Esophagus muscularis mucosa (tissue), 4 donors: ENCODE results near the gene MID1. TPM values are rescaled to one million over a fixed set of nuclear protein-coding genes. Genes with fewer than 3 reads are reported as not detected.

ENCODE experiments used
- DNase-seq: peaks from one replicate; pipeline ENCODE4 v3.0.0-alpha.2; 2017; ENCODE audit errors: extremely low spot score
- H3K27ac ChIP-seq, 4 donors: fragments of 200-600 bp; sonication (generic); replicated peaks in 1 of 4; 1 replicate in 3 of 4; 2 replicates in 1 of 4; pipeline ENCODE4 v1.5.1; 2016 to 2019; ENCODE audit warnings: mild to moderate bottlenecking in 1 of 4
- H3K27me3 ChIP-seq, 4 donors: fragments of 200-600 bp; sonication (generic); one replicate each; pipeline versions ENCODE4 v1.5.1 to v1.6.0; 2016 to 2019
- H3K36me3 ChIP-seq, 4 donors: fragments of 200-600 bp; sonication (generic); one replicate each; pipeline ENCODE4 v1.5.1; 2016 to 2019
- H3K4me1 ChIP-seq, 4 donors: fragments of 200-600 bp; sonication (generic); one replicate each; pipeline ENCODE4 v1.5.1; 2016 to 2019
- H3K4me3 ChIP-seq, 4 donors: fragments of 200-600 bp; sonication (generic); 1 replicate in 2 of 4; 2 replicates in 2 of 4; pipeline ENCODE4 v1.5.1; 2016 to 2019; ENCODE audit warnings: mild to moderate bottlenecking in 4 of 4, moderate library complexity in 1 of 4
- H3K9me3 ChIP-seq, 4 donors: fragments of 200-600 bp; sonication (generic); 1 replicate in 3 of 4; 2 replicates in 1 of 4; pipeline ENCODE4 v1.5.1; 2016 to 2019
- CTCF ChIP-seq, 3 experiments: fragments of 200-600 bp in 2 of 3; fragments of 450-650 bp in 1 of 3; sonication (generic) in 2 of 3; IDR thresholded peaks; one replicate each; pipeline ENCODE4 v1.5.1; 2017 to 2019; ENCODE audit warnings: antibody characterized with exemption in 3 of 3, mild to moderate bottlenecking in 2 of 3, moderate library complexity in 1 of 3
- EP300 ChIP-seq: sonication (generic); formaldehyde crosslinking; IDR thresholded peaks from one replicate; pipeline ENCODE4 v1.6.1; 2017; ENCODE audit warnings: antibody characterized with exemption
- POLR2A ChIP-seq: fragments of 450-650 bp; IDR thresholded peaks from one replicate; pipeline ENCODE4 v1.6.1; 2017; ENCODE audit warnings: antibody characterized with exemption, moderate library complexity, mild to moderate bottlenecking, low read depth
- POLR2AphosphoS5 ChIP-seq, 2 donors: sonication (generic); formaldehyde crosslinking; IDR thresholded peaks; one replicate each; pipeline ENCODE4 v1.6.1; 2017; ENCODE audit warnings: antibody characterized with exemption in 2 of 2
- WGBS: methylation state at CpG from one replicate; pipeline ENCODE4 v1.1.5; 2018; 5-methylcytosine and 5-hydroxymethylcytosine counted together
- intact Hi-C: fragments of 100-400 bp; cut with DNase I; formaldehyde crosslinking; loops from one replicate; pipeline ENCODE4 v1.15.1; 2023
- total RNA-seq, 4 donors: library from RNA; depleted of rRNA; stranded (reverse); fragments of >200 nt; gene quantifications; one replicate each; pipeline versions ENCODE4 v1.1.0 to v1.2.1, GENCODE V29; 2016

MID1 gene
- total RNA-seq, 4 donors from 2014 or later: 11.2 to 22.0 (median 16.2) TPM

GRCh38 chrX:10622197-10622596 lies 1.8 kb upstream of the MID1 start:
- no peaks in the 10 kb centered on the region for H3K36me3 ChIP-seq
- no peaks in the 10 kb centered on the region for H3K9me3 ChIP-seq
- no peak overlapping the region for H3K27ac ChIP-seq
- H3K27me3 ChIP-seq: no peaks in the 10 kb centered on the region
- no peak overlapping the region for H3K4me3 ChIP-seq
- no peak for DNase-seq
- WGBS: 58% methylated on average over 3 of the region's 3 CpGs
- intact Hi-C loops: no loop called here
- H3K4me1 ChIP-seq: peaks cover 0 to 17% (median 8%) of the 10 kb centered on the region in 4 donors
- TF ChIP-seq POLR2A (no peak), CTCF (IDR thresholded peaks at IDR 0.05) (no peak), EP300 (no peak), POLR2AphosphoS5 (IDR thresholded peaks at IDR 0.05) (no peak)

- peak overlapping the region; percentile 68 to 84 (median 75) for H3K27ac ChIP-seq
- intact Hi-C loops: loop anchor here (5.0 kb wide), 1 partner anchor 483 kb away; no protein-coding TSS in a partner anchor
- 27% methylated on average over 11 of the region's 11 CpGs for WGBS
- TF ChIP-seq CTCF (IDR thresholded peaks at IDR 0.05) (no peak), POLR2A (no peak), POLR2AphosphoS5 (IDR thresholded peaks at IDR 0.05) (no peak), EP300 (no peak)
- no peak for DNase-seq
- H3K4me1 ChIP-seq: peaks cover 0 to 24% (median 17%) of the 10 kb centered on the region in 4 donors
- H3K4me3 ChIP-seq: peak overlapping the region; percentile 58 to 73 (median 62)
- H3K9me3 ChIP-seq: no peaks in the 10 kb centered on the region
- H3K36me3 ChIP-seq: no peaks in the 10 kb centered on the region
- no peaks in the 10 kb centered on the region for H3K27me3 ChIP-seq
Observed at GRCh38 chrX:10619425-10620046, 849 bp downstream of the MID1 start.

GRCh38 chrX:10618961-10619360 lies 1.4 kb downstream of the MID1 start:
- no peaks in the 10 kb centered on the region for H3K36me3 ChIP-seq
- 20% methylated on average over 11 of the region's 13 CpGs for WGBS
- DNase-seq: no peak
- intact Hi-C loops: loop anchor here (5.0 kb wide), 1 partner anchor 483 kb away; no protein-coding TSS in a partner anchor
- peak overlapping the region; percentile 68 to 84 (median 75) for H3K27ac ChIP-seq
- no peaks in the 10 kb centered on the region for H3K9me3 ChIP-seq
- peak overlapping the region; percentile 58 to 73 (median 62) for H3K4me3 ChIP-seq
- TF ChIP-seq CTCF (IDR thresholded peaks at IDR 0.05): no peak
- no peaks in the 10 kb centered on the region for H3K27me3 ChIP-seq
- peaks cover 0 to 24% (median 17%) of the 10 kb centered on the region in 4 donors for H3K4me1 ChIP-seq

GRCh38 chrX:10617999-10618351 lies 2.4 kb downstream of the MID1 start:
- Histone ChIP-seq H3K4me3 (peak overlapping the region in 3 of 4 donors; percentile 60 to 73 (median 63)), H3K9me3 (no peaks in the 10 kb centered on the region), H3K4me1 (peaks cover 0 to 24% (median 17%) of the 10 kb centered on the region in 4 donors), H3K27me3 (no peaks in the 10 kb centered on the region), H3K36me3 (no peaks in the 10 kb centered on the region), H3K27ac (peak overlapping the region in 1 of 4 donors; percentile 14)
- 63% methylated on average over 3 of the region's 3 CpGs for WGBS
- no peak for DNase-seq
- intact Hi-C loops: loop anchor here (5.0 kb wide), 1 partner anchor 484 kb away; no protein-coding TSS in a partner anchor
- TF ChIP-seq EP300: no peak
- no peak for TF ChIP-seq POLR2AphosphoS5 (IDR thresholded peaks at IDR 0.05)
- TF ChIP-seq CTCF (IDR thresholded peaks at IDR 0.05): no peak
- TF ChIP-seq POLR2A: no peak
